Right lobe of liver (tissue), 4 donors: Measurements from ENCODE around the gene HDAC10.

ENCODE experiments used
- CTCF ChIP-seq, 4 donors: fragments of 200-600 bp in 3 of 4; fragments of 450-650 bp in 1 of 4; IDR thresholded peaks; one replicate each; pipeline versions ENCODE4 v1.5.1 to v1.8.0; 2016 to 2022; ENCODE audit warnings: antibody characterized with exemption in 4 of 4, mild to moderate bottlenecking in 2 of 4
- POLR2A ChIP-seq: fragments of 450-650 bp; IDR thresholded peaks from one replicate; pipeline ENCODE4 v1.6.1; 2017; ENCODE audit warnings: antibody characterized with exemption, mild to moderate bottlenecking
- donor health status: DM: no; HTN: no; CAD: no.
- donor health status: DM: no; HTN: no; CAD: no.
- donor health status: DM: no; HTN: yes; CAD: no.

GRCh38 chr22:50249341-50250248 is 1.5 kb downstream of the HDAC10 start:
- no peak for TF ChIP-seq POLR2A
- TF ChIP-seq CTCF (IDR thresholded peaks at IDR 0.05): no peak
